GM21717 (cell line): ENCODE measurements around the gene RAB13.
A peak's percentile ranks its signal among the peaks of the same experiment; 100 is the strongest.

Experiments used
- ATAC-seq: cut with Tn5 transposase; IDR thresholded peaks from one replicate; pipeline ENCODE4 v1.9.1; 2021; ENCODE audit warnings: mild to moderate bottlenecking, moderate library complexity; ENCODE audit not compliant: unreplicated experiment

Gene RAB13

GRCh38 chr1:153978274-153978909 lies 7.7 kb downstream of the RAB13 start:
- ATAC-seq, result no peak

GRCh38 chr1:153977250-153978240 lies 8.6 kb downstream of the RAB13 start, which contains the start of gene JTB:
JTB (minus strand) TSS chr1:153977674; CDS start chr1:153977252, 422 bp downstream.
- ATAC-seq, result peak; percentile 77

GRCh38 chr1:153976819-153977249 lies 9.3 kb downstream of the RAB13 start:
- no peak for ATAC-seq

GRCh38 chr1:153973525-153973924 lies 12.6 kb downstream of the RAB13 start:
- ATAC-seq, result no peak

- ATAC-seq, result no peak
These were observed 13.1 kb downstream of the RAB13 start for GRCh38 chr1:153973071-153973470.

- no peak for ATAC-seq
These were observed 15.8 kb downstream of the RAB13 start for GRCh38 chr1:153970346-153970745.

- no peak for ATAC-seq
These were observed 17.2 kb downstream of the RAB13 start for GRCh38 chr1:153968972-153969371.

- no peak for ATAC-seq
These were observed 17.7 kb downstream of the RAB13 start for GRCh38 chr1:153968408-153968807.

GRCh38 chr1:153968000-153968363 lies 18.2 kb downstream of the RAB13 start:
- ATAC-seq, result no peak

GRCh38 chr1:153967107-153967999 lies 18.8 kb downstream of the RAB13 start, which contains the start of gene CREB3L4:
CREB3L4 (plus strand) TSS chr1:153967902; CDS start chr1:153968526, 624 bp downstream.
- peak; percentile 64 for ATAC-seq

GRCh38 chr1:153963850-153964331 lies 22.2 kb downstream of the RAB13 start:
- ATAC-seq, result peak; percentile 1

GRCh38 chr1:153963030-153963849 lies 22.9 kb downstream of the RAB13 start, which contains the start of gene SLC39A1:
SLC39A1 (minus strand) TSS chr1:153963537; CDS start chr1:153962715, 822 bp downstream.
- ATAC-seq, result peak; percentile 43

GRCh38 chr1:153962088-153963029 lies 23.8 kb downstream of the RAB13 start:
- ATAC-seq, result no peak

- no peak for ATAC-seq
These were observed 24.7 kb downstream of the RAB13 start for GRCh38 chr1:153961421-153961820.

GRCh38 chr1:153960206-153960605 lies 25.9 kb downstream of the RAB13 start:
- no peak for ATAC-seq

- no peak for ATAC-seq
These were observed 26.7 kb downstream of the RAB13 start for GRCh38 chr1:153959454-153959853.

- no peak for ATAC-seq
These were observed 27.2 kb downstream of the RAB13 start for GRCh38 chr1:153958961-153959260.

- peak; percentile 66 for ATAC-seq
These were observed 27.8 kb downstream of the RAB13 start, which contains the start of gene CRTC2 for GRCh38 chr1:153958111-153958960. CRTC2 (minus strand) TSS chr1:153958612; CDS start chr1:153958497, 115 bp downstream.
